ENCODE measurements around the gene EPM2A.
"Not testable (repeated sequence)": the region's sequence is repeated elsewhere in the genome, so short reads cannot be mapped to it uniquely, and the experiment has no call there.

GRCh38 chr6:145742472-145742871, 7.2 kb upstream of the EPM2A start:
- not testable (repeated sequence) for TF ChIP-seq CTCF (conservative IDR thresholded peaks at IDR 0.05; ENCODE audit: low read length); EZH2phosphoT487 (IDR thresholded peaks at IDR 0.05; ENCODE audit: borderline replicate concordance)

Measured in Loucy (cell line).